ENCODE data around the gene PDLIM4.

The PDLIM4 gene

GRCh38 chr5:132227235-132227484, 30.3 kb upstream of the PDLIM4 start:
- no peak for DNase-seq (ENCODE audit: low read depth in 4 of 4, low spot score in 1 of 4)

- peak in 2 of 4 experiments; percentile 24 to 42 for DNase-seq (ENCODE audit: low read depth in 4 of 4, low spot score in 1 of 4)
Measured at GRCh38 chr5:132227485-132228240, 29.8 kb upstream of the PDLIM4 start, which contains the start of gene P4HA2. Gene P4HA2 (minus strand): TSS chr5:132227853. CDS start chr5:132218626, 9,227 bp downstream.

GRCh38 chr5:132228241-132229035, 29.1 kb upstream of the PDLIM4 start:
- DNase-seq (ENCODE audit: low read depth in 4 of 4, low spot score in 1 of 4): no peak

GRCh38 chr5:132229236-132229635, 28.3 kb upstream of the PDLIM4 start:
- DNase-seq (ENCODE audit: low read depth in 4 of 4, low spot score in 1 of 4): no peak

- no peak for DNase-seq (ENCODE audit: low read depth in 4 of 4, low spot score in 1 of 4)
Measured at GRCh38 chr5:132230871-132231270, 26.6 kb upstream of the PDLIM4 start.

GRCh38 chr5:132232465-132232864, 25.0 kb upstream of the PDLIM4 start:
- no peak for DNase-seq (ENCODE audit: low read depth in 4 of 4, low spot score in 1 of 4)

- DNase-seq (ENCODE audit: low read depth in 4 of 4, low spot score in 1 of 4): no peak
Measured at GRCh38 chr5:132233081-132233480, 24.4 kb upstream of the PDLIM4 start.

GRCh38 chr5:132233811-132234683, 23.4 kb upstream of the PDLIM4 start:
- no peak for DNase-seq (ENCODE audit: low read depth in 4 of 4, low spot score in 1 of 4)

- no peak for DNase-seq (ENCODE audit: low read depth in 4 of 4, low spot score in 1 of 4)
Measured at GRCh38 chr5:132234684-132235062, 22.8 kb upstream of the PDLIM4 start.

- no peak for DNase-seq (ENCODE audit: low read depth in 4 of 4, low spot score in 1 of 4)
Measured at GRCh38 chr5:132235340-132235739, 22.2 kb upstream of the PDLIM4 start.

GRCh38 chr5:132237141-132237540, 20.4 kb upstream of the PDLIM4 start:
- DNase-seq (ENCODE audit: low read depth in 4 of 4, low spot score in 1 of 4): no peak

- DNase-seq (ENCODE audit: low read depth in 4 of 4, low spot score in 1 of 4): no peak
Measured at GRCh38 chr5:132237670-132238069, 19.8 kb upstream of the PDLIM4 start.

- peak; percentile 52 to 72 (median 66) for DNase-seq (ENCODE audit: low read depth in 4 of 4, low spot score in 1 of 4)
Measured at GRCh38 chr5:132238169-132238744, 19.2 kb upstream of the PDLIM4 start.

GRCh38 chr5:132238901-132239500, 18.5 kb upstream of the PDLIM4 start:
- no peak for DNase-seq (ENCODE audit: low read depth in 4 of 4, low spot score in 1 of 4)

GRCh38 chr5:132239776-132240175, 17.7 kb upstream of the PDLIM4 start:
- DNase-seq (ENCODE audit: low read depth in 4 of 4, low spot score in 1 of 4): no peak

- DNase-seq (ENCODE audit: low read depth in 4 of 4, low spot score in 1 of 4): no peak
Measured at GRCh38 chr5:132243366-132243977, 14.0 kb upstream of the PDLIM4 start.

- DNase-seq (ENCODE audit: low read depth in 4 of 4, low spot score in 1 of 4): no peak
Measured at GRCh38 chr5:132245593-132245992, 11.9 kb upstream of the PDLIM4 start.

- no peak for DNase-seq (ENCODE audit: low read depth in 4 of 4, low spot score in 1 of 4)
Measured at GRCh38 chr5:132246806-132247205, 10.7 kb upstream of the PDLIM4 start.

GRCh38 chr5:132250547-132250946, 6.9 kb upstream of the PDLIM4 start:
- DNase-seq (ENCODE audit: low read depth in 4 of 4, low spot score in 1 of 4): no peak

GRCh38 chr5:132251220-132251725, 6.2 kb upstream of the PDLIM4 start:
- DNase-seq (ENCODE audit: low read depth in 4 of 4, low spot score in 1 of 4): no peak

Data from stimulated activated CD4-positive, alpha-beta T cell treated with anti-CD3 and anti-CD28 coated beads, Interleukin-1b, Interleukin-23, amount 100 ng/mL, for 24 hours (primary cell).